Right lobe of liver (tissue), 4 donors: ENCODE results near the gene ARHGDIB.

Experiments used
- CTCF ChIP-seq, 4 donors: fragments of 200-600 bp in 3 of 4; fragments of 450-650 bp in 1 of 4; IDR thresholded peaks; one replicate each; pipeline versions ENCODE4 v1.5.1 to v1.8.0; 2016 to 2022; ENCODE audit warnings: antibody characterized with exemption in 4 of 4, mild to moderate bottlenecking in 2 of 4
- POLR2A ChIP-seq: fragments of 450-650 bp; IDR thresholded peaks from one replicate; pipeline ENCODE4 v1.6.1; 2017; ENCODE audit warnings: antibody characterized with exemption, mild to moderate bottlenecking
- donor health status: DM: no; HTN: no; CAD: no.
- donor health status: DM: no; HTN: no; CAD: no.
- donor health status: DM: no; HTN: yes; CAD: no.

GRCh38 chr12:14956024-14956891, 5.1 kb downstream of the ARHGDIB start:
- TF ChIP-seq CTCF (IDR thresholded peaks at IDR 0.05) (no peak), POLR2A (no peak)
